ENCODE results near the gene OPRL1.

Gene OPRL1

GRCh38 chr20:64073476-64074183, 6.3 kb upstream of the OPRL1 start (continued):
- TF ChIP-seq ZNF518A (tag by site-specific recombination; conservative IDR thresholded peaks at IDR 0.05; ENCODE audit: low read depth): no peak
- peak; percentile 25; the same call in 1 of the 2 replicates for TF ChIP-seq ZIC2 (tag by site-specific recombination; IDR thresholded peaks at IDR 0.05)
- TF ChIP-seq ZNF366 (tag by site-specific recombination; conservative IDR thresholded peaks at IDR 0.05): no peak
- TF ChIP-seq ZNF350 (tag by site-specific recombination; IDR thresholded peaks at IDR 0.05): no peak
- TF ChIP-seq ZNF600 (tag by site-specific recombination; IDR thresholded peaks at IDR 0.05): peak; percentile 14; the same call in 1 of the 2 replicates
- TF ChIP-seq ZNF768 (tag by site-specific recombination; IDR thresholded peaks at IDR 0.05): no peak
- TF ChIP-seq KLF16 (tag by site-specific recombination; IDR thresholded peaks at IDR 0.05): no peak
- TF ChIP-seq ZNF558 (tag by site-specific recombination; IDR thresholded peaks at IDR 0.05): no peak
- TF ChIP-seq, protein P1, sequence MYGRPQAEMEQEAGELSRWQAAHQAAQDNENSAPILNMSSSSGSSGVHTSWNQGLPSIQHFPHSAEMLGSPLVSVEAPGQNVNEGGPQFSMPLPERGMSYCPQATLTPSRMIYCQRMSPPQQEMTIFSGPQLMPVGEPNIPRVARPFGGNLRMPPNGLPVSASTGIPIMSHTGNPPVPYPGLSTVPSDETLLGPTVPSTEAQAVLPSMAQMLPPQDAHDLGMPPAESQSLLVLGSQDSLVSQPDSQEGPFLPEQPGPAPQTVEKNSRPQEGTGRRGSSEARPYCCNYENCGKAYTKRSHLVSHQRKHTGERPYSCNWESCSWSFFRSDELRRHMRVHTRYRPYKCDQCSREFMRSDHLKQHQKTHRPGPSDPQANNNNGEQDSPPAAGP (tag by site-specific recombination; IDR thresholded peaks at IDR 0.05): no peak

DNA sequence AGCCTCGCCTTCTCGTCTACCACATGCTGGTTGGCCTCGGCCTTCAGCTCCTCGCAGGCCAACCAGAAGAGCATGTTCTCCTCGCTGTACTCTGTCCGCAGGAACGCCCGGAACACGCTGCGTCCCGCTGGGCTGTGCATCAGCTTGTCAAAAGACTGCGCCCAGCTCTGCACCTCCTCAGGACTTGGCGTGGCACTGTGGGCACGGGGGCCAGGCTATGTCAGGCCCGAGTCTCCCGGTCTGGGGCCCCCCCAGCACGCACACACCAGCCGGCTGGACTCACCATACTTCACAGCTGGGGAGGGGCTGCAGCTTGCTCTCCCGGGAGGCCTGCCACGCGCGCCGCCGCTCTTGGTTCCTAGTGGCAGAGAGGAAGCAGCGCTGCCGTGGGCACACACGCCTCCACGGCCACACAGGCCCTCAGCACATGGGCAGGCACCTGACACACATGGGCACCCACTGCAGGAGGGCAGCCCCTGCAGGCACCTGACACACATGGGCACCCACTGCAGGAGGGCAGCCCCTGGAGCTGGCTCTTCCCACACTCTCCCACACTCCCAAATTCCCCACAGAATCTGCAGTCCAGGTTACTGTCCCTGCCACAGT, 5.6 kb upstream of the OPRL1 start:
- CTCF ChIA-PET: interaction anchor here (1.0 kb wide), 1 partner anchor 46 kb away, joined by 4 read pairs; no protein-coding TSS in a partner anchor
- Histone ChIP-seq H3K4me1 (ENCODE audit: control insufficient read depth, insufficient read depth, low read length) (peaks cover 10% of the 10 kb centered on the region), H3K4me3 (ENCODE audit: low read depth, low read length) (no peak overlapping the region), H3K36me3 (ENCODE audit: control insufficient read depth in 2 of 2, insufficient read depth in 1 of 2, low read length in 2 of 2) (peaks cover 0 to 25% of the 10 kb centered on the region in 2 experiments; a peak in 1 of 3 replicates), H3K9me3 (ENCODE audit: control insufficient read depth, insufficient read depth, low read depth, low read length) (no peaks in the 10 kb centered on the region), H3K27ac (ENCODE audit: extremely low read depth, low read depth, low read length) (no peak overlapping the region)
- POLR2A ChIA-PET: no interaction called here
- TF ChIP-seq ZIC2 (tag by site-specific recombination; IDR thresholded peaks at IDR 0.05) (peak; percentile 53), EGR2 (tag by site-specific recombination; IDR thresholded peaks at IDR 0.05; ENCODE audit: low read depth) (peak; percentile 27; the same call in 1 of the 2 replicates), ZNF112 (tag by site-specific recombination; IDR thresholded peaks at IDR 0.05) (no peak), KLF10 (tag by site-specific recombination; IDR thresholded peaks at IDR 0.05) (no peak), ZNF600 (tag by site-specific recombination; IDR thresholded peaks at IDR 0.05) (0 out of 2 replicates have a peak, but pooled peaks have one; percentile 6), HIC1 (tag by site-specific recombination; IDR thresholded peaks at IDR 0.05) (peak; percentile 32; the same call in 1 of the 2 replicates), GLIS2 (tag by site-specific recombination; IDR thresholded peaks at IDR 0.05) (0 out of 2 replicates have a peak, but pooled peaks have one; percentile 37), ZNF341 (tag by site-specific recombination; IDR thresholded peaks at IDR 0.05; ENCODE audit: low read depth) (peak; percentile 27; the same call in 1 of the 2 replicates)
- TF ChIP-seq, protein P2, sequence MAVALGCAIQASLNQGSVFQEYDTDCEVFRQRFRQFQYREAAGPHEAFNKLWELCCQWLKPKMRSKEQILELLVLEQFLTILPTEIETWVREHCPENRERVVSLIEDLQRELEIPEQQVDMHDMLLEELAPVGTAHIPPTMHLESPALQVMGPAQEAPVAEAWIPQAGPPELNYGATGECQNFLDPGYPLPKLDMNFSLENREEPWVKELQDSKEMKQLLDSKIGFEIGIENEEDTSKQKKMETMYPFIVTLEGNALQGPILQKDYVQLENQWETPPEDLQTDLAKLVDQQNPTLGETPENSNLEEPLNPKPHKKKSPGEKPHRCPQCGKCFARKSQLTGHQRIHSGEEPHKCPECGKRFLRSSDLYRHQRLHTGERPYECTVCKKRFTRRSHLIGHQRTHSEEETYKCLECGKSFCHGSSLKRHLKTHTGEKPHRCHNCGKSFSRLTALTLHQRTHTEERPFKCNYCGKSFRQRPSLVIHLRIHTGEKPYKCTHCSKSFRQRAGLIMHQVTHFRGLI (tag by site-specific recombination; IDR thresholded peaks at IDR 0.05): peak; percentile 89

Measured in HEK293 (cell line).